HEK293 (cell line): Measurements from ENCODE around the gene SOX2.

Source experiments
- CTCF ChIP-seq: fragments of 450-650 bp; formaldehyde crosslinking; IDR thresholded peaks from 2 replicates; pipeline ENCODE4 v1.5.1; 2016; ENCODE audit warnings: missing biosample characterization, missing genetic modification characterization
- ZFHX2 ChIP-seq: fragments of 450-650 bp; formaldehyde crosslinking; conservative IDR thresholded peaks from 2 replicates; pipeline ENCODE4 v1.5.1; 2016; ENCODE audit warnings: missing biosample characterization, missing genetic modification characterization
- ZNF121 ChIP-seq: fragments of 450-650 bp; formaldehyde crosslinking; IDR thresholded peaks from 2 replicates; pipeline ENCODE4 v1.5.1; 2016; ENCODE audit warnings: missing biosample characterization, missing genetic modification characterization
- ZNF133 ChIP-seq: fragments of 450-650 bp; formaldehyde crosslinking; IDR thresholded peaks from 2 replicates; pipeline ENCODE4 v1.5.1; 2016; ENCODE audit warnings: missing biosample characterization, missing genetic modification characterization
- ZNF138 ChIP-seq: fragments of 450-650 bp; formaldehyde crosslinking; IDR thresholded peaks from 2 replicates; pipeline ENCODE4 v1.5.1; 2016; ENCODE audit warnings: missing biosample characterization, missing genetic modification characterization, borderline replicate concordance
- ZNF140 ChIP-seq: fragments of 450-650 bp; formaldehyde crosslinking; IDR thresholded peaks from 2 replicates; pipeline ENCODE4 v1.5.1; 2016; ENCODE audit warnings: missing biosample characterization, missing genetic modification characterization
- ZNF174 ChIP-seq: fragments of 450-650 bp; formaldehyde crosslinking; IDR thresholded peaks from 2 replicates; pipeline ENCODE4 v1.5.0; 2017; ENCODE audit warnings: missing biosample characterization, mild to moderate bottlenecking, missing genetic modification characterization
- ZNF23 ChIP-seq: fragments of 450-650 bp; formaldehyde crosslinking; IDR thresholded peaks from 2 replicates; pipeline ENCODE4 v1.5.1; 2016; ENCODE audit warnings: missing biosample characterization, missing genetic modification characterization, borderline replicate concordance
- ZNF501 ChIP-seq: fragments of 450-650 bp; formaldehyde crosslinking; IDR thresholded peaks from 2 replicates; pipeline ENCODE4 v1.5.1; 2016; ENCODE audit warnings: missing biosample characterization, missing genetic modification characterization
- ZNF560 ChIP-seq: fragments of 450-650 bp; formaldehyde crosslinking; IDR thresholded peaks from 2 replicates; pipeline ENCODE4 v1.5.1; 2017; ENCODE audit warnings: missing biosample characterization, missing genetic modification characterization, borderline replicate concordance
- ZSCAN30 ChIP-seq: fragments of 450-650 bp; IDR thresholded peaks from 2 replicates; pipeline ENCODE4 v1.5.1; 2018; ENCODE audit warnings: missing biosample characterization, mild to moderate bottlenecking, missing genetic modification characterization, moderate library complexity

GRCh38 chr3:181716966-181717365 lies 5.2 kb downstream of the SOX2 start:
- TF ChIP-seq ZFHX2 (tag by site-specific recombination): no peak
- TF ChIP-seq ZNF121 (tag by site-specific recombination): no peak
- no peak for TF ChIP-seq ZSCAN30 (tag by site-specific recombination)
- no peak for TF ChIP-seq ZNF501 (tag by site-specific recombination)
- no peak for TF ChIP-seq CTCF (tag by site-specific recombination)
- no peak for TF ChIP-seq ZNF133 (tag by site-specific recombination)
- no peak for TF ChIP-seq ZNF140
- TF ChIP-seq ZNF23 (tag by site-specific recombination): no peak
- TF ChIP-seq ZNF138 (tag by site-specific recombination): no peak
- no peak for TF ChIP-seq ZNF560 (tag by site-specific recombination)
- no peak for TF ChIP-seq ZNF174 (tag by site-specific recombination)
